GM21529 (cell line): ENCODE results near the gene KNDC1.
"Not testable (repeated sequence)": the region's sequence is repeated elsewhere in the genome, so short reads cannot be mapped to it uniquely, and the experiment has no call there.

Source experiments
- ATAC-seq: cut with Tn5 transposase; IDR thresholded peaks from one replicate; pipeline ENCODE4 v1.9.1; 2021; ENCODE audit not compliant: unreplicated experiment

KNDC1 gene

DNA sequence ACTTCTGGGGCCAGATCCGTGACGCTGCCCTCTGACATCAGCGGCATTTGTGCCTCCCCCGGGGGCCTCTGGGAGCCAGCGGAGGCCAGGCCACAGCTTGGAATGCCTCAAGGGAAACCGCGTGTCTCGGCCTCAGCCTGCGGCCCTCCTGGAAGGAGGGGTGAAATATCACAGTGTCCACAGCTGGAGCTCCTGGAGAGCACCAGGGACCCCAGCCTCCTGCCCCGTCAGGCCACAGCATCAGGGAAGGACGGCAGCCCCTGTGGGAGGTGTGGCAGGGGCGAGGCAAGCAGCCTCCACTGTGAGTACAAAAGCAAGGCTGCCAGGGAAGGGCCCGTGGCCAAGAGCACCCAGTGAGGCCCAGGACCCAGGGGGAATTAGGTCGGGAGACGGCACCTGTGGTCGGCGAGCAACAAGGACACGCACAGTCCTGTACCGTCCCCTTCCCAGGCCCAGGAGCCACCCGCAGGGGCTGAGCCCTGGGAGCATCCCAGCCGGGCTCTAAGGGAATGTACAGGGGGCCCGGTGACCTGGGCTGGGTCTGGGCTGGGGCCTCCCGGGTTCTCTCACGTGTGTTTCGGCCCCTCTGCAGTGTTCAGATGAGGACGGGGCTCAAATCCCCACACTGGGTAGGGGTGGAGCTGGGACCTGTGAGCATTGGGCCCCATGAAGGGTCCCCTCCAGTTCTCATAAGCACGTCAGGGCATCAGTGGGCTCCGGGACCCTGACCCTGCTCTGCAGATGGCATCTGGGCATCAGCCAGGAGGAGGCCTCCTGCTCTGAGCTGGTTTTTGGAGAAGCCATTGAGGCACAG, 18.7 kb upstream of the KNDC1 start:
- no peak for ATAC-seq

DNA sequence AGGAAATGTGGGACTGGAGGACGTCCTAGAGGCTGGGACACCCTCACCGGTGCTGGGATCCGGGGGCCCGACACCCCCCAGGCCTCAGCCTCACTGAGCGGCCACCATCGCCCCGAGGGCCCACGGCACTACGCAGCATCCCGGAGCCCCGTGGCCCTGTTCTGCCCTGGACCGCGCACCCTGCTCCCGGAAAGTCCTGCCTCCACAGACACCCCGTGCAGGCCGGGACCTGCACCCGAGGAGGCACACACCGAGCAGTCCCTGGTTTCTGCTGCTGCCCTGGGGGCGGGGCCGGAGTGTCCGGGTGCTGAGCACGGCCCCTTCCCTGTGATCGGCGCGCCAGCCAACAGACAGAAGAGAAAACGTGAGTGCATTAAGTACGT, 18.1 kb upstream of the KNDC1 start:
- ATAC-seq, result no peak

DNA sequence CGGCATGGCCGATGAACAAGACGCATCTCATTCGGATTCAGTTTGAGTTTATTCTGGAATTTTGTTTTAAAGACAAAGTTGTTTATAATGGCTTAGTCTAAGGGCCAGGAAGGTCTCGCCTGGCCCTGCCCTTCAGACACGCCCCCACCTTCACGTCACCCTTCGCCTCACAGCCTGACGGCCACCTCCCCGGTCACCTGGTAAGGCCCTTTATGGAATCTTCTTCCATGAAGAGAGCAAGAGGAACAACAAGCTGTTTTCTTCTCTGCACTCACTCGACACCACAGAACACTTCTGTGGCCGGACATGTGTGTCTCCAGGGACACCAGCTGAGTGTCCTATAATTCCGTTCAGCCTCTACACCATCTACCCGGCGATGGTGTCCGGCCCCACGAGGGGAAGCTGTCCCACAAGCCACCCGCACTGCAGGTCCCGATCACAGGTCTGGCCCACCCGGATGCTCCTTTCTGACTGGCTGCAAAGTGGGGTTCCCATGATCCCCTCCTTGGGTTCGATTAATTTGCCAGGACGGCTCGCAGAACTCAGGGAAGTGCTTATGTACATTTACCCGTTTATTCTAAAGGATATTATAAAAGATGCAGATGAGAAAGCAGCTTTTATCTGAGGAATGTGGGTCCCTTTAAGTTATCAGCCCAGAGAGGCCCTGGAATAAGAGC, 17.4 kb upstream of the KNDC1 start:
- no peak for ATAC-seq

DNA sequence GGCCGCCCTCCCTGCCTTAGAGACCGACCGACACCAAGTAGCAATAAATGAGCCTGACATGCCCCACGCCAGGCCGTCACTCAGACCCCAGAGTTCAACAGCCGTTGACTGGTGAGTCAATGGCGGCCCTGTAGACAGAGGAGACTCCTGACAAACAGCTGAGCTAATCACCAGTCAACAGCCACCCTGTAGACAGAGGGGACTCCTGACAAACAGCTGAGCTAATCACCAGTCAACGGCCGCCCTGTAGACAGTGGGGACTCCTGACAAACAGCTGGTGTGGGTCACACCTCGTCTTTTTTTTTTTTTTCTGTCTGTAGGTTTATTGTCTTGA, 16.9 kb upstream of the KNDC1 start:
- no peak for ATAC-seq

DNA sequence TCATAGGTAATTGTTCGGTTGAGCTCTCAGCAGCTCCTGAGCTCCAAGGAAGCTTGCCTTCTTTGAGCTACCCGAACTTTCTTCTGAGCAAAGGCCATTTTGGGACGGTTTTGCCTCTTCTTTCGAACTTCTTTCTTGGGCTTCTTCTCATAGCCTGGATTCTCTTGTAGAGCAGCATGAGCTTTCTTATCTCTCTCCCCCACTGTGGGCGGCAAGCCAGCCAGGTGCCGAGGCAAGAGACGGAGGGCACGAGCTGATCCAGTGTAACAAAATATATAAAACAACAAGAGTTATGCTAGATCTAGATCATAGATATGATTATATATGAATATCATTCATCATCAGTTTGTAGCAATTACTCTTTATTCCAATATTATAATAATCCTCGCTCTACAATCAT, 16.5 kb upstream of the KNDC1 start:
- no peak for ATAC-seq

DNA sequence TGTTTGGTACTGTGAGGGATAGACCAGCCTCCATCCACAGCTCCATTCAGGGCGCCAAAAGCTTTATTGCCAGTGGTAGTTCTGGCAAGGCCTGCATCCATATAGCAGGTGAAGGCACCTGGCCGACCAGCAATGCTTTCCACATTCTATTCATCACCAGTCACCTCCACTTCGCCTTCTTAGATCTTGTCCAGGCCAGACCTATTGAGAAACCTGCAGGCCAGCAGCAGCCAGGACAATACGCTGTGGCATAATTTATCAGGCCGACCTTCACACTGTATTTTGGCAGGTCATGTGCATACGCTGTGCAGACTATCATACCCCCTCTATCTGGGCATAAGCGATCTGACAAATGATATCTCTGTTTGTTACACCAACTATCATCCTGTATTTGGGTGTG, 15.2 kb upstream of the KNDC1 start:
- ATAC-seq, result no peak

DNA sequence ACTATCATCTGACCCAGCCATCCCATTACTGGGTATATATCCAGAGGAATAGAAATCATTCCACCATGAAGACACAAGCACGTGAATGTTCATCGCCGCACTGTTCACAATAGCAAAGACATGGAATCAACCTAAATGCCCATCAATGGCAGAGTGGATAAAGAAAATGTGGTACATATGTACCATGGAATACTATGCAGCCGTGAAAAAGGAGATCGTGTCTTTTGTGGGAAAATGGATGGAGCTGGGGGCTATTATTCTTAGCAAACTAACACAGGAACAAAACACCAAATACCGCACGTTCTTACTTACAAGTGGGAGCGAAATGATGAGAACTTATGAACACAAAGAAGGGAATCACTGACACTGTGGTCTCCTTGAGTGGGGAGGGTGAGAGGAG, 9.8 kb upstream of the KNDC1 start:
- no peak for ATAC-seq

DNA sequence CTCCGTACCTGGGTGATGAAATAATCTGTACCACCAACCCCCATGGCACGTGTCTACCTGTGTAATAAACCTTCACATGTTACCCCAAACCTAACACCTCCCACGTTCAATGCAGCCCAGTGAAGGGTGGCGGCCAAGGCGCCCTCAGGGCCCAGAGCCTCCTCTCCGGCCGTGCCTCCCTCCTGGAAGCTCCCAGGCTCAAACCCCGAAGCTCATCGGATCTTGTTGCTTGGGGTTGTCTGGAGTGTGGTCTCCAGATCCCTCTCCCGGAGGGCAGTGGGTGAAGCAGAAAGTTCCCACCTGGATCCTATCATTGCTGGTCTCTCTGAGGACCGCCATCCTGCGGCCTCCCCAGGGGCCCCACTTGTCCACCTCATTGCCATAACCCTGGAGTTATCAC, 9.4 kb upstream of the KNDC1 start:
- no peak for ATAC-seq

DNA sequence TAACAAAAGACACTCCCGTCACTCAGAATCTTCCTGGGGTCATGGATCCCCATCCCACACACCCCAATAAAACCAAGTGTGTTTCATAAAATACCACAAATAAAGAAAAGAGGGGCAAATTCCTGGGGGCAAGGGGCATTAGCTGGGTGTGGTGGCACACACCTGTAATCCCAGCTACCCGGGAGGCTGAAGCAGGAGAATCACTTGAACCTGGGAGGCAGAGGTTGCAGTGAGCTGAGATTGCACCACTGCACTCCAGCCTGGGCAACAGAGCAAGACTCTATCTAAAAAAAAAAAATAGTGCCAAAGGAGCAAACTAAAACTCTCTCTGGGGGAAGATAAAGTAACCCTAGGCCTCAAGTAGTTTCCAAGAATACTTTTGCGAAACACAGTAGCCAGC, 8.9 kb upstream of the KNDC1 start:
- ATAC-seq, result not testable (repeated sequence)

DNA sequence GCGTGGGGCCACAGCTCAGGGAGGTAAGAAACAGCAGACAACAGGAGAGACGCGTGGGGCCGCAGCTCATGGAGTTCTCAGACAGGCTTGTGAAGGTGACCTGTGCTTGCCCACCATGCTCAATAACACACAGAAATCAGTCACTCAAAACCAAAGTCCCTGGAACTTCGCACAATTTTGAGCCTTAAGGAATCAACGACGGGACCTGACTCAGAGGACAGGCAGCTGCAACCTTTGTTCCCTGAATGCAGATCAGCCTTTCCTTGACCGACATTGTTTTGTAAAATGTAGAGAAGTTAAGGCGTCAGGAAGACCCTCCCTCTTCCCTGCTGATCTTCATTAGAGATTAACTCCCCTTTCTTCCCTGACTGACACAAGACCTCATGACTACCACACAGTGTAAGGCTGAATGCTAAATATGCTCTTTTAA, 8.5 kb upstream of the KNDC1 start:
- ATAC-seq, result no peak

DNA sequence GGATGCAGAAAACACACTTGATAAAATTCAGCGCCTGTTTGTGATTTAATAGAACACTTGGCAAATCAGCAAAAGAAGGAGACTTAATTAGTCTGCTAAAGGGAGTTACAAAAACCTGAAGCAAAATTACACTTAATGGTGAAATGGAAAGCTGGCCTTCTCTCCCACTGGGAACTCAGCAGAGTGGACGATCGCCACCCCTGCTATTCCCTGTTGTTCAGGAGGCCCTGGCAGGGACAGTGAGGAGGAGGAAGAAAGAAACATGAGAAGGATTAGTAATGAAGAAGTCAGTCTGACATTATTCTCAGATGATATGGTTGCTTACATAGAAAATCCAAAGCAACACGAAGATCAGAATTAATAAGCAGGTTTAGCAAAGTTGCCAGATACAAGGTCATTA, 5.6 kb upstream of the KNDC1 start:
- ATAC-seq, result no peak

DNA sequence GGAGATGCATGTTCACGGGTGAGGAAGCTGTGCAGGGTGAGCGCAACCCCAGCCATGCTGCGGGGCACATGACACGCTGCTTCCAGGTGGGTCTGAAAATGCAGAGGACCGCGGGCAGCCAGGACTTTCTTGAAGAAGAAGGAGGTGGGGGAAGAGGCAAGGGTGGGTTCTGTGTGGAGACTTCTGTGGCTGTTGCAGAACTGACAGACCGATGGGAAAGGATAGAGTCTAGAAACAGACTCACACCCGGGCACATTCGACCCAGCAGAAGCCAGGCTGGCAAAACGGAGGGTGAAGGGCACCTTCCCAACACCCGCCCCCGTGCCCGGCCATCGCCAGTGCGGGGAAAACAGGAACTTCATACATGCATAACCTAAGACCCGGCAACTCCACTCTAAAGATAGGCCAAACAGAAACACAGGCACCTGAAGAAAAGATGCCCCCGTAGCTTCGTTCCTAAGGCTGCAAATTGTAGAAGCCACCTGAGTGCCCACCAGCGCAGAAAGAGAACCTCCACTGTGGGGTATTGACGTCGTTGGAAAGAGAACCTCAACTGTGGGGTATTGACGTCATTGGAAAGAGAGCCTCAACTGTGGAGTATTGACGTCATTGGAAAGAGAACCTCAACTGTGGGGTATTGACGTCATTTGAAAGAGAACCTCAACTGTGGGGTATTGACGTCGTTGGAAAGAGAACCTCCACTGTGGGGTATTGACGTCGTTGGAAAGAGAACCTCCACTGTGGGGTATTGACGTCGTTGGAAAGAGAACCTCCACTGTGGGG, 4.8 kb upstream of the KNDC1 start:
- no peak for ATAC-seq

DNA sequence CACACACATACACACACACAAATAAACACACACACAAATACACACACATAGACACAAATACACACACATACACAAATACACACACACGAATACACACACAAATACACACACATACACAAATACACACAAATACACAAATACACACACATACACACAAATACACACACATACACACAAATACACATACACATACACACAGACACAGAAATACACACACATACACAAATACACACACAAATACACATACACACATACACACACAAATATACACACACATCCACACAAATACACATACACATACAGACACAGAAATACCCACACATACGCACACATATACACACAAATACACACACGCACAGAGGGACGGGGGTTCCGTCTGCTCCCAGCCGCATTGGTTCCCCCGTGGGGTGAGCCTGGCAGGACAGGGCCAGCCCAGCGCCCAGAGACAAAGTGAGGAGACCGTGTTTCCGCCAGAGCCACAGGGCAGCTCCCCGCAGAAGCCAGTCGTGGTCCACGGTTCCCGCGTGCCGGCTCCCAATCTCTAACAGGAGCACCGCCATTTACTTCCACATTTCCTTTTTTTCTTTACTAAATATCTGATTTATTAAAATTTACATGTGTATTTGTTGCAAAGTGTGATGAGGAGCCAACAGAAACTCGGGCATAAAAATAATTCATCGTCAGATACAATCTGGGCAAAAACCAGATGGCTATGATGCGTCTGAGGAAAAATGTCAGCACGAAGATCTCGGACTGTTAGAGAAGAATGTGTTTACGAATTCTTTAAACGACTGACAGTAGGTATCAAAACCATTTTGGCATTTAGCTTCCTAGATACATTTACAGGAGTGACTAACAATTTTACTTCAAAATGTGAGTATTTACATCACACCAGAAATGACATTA, 3.1 kb upstream of the KNDC1 start:
- no peak for ATAC-seq

DNA sequence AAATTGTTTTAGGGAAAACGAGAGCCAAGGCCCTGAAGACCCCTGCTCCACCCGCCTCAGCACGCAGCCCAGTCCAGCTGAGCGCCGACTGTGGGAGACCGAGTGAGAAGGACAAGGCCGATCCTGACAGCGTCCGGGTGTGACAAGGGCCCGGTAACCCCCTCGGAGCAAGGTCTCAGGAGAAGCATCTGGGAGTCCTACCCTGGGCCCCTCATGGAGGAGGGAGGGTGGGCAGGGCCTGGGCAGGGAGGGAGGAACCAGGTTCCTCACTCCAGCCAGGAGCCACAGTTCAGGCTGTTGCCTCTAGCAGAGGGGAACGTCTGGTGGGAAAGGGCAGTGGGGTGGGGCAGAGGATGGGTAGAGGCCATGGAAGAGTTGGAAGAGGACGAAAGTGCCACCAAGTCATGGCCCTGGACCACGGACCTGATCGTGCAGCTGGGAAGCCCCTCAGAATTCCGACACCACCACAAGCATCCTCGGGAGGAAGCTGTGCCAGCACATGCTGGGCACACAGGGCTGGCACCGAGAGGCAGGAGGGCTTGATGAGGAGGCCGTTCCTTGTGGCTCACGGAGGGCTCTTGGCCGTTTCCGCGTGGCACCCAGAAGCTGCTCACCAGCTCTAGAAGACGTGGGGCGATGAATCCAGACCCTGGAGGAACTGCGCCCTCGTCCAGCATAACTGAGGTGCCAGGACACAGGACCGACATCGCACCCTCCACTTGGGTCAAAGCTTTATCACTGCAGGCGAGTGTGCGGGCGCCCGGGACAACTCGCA, 2.2 kb upstream of the KNDC1 start:
- ATAC-seq, result no peak

DNA sequence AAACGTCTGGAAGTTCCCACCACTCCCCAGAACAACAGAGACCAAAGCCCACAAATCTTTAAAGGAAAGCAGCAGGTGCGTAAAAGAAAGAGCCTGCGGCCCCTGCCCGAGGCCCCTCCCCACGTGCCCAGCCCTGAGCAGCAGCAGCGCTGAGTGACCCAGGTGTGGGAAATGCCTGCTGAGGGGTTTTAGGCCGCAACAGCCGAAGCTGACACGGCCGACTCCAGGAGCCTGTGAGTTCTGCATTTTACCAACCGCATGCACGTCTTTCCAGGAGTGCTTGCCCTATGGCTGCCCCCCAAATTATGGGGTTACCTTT, 1.6 kb upstream of the KNDC1 start:
- ATAC-seq, result no peak

DNA sequence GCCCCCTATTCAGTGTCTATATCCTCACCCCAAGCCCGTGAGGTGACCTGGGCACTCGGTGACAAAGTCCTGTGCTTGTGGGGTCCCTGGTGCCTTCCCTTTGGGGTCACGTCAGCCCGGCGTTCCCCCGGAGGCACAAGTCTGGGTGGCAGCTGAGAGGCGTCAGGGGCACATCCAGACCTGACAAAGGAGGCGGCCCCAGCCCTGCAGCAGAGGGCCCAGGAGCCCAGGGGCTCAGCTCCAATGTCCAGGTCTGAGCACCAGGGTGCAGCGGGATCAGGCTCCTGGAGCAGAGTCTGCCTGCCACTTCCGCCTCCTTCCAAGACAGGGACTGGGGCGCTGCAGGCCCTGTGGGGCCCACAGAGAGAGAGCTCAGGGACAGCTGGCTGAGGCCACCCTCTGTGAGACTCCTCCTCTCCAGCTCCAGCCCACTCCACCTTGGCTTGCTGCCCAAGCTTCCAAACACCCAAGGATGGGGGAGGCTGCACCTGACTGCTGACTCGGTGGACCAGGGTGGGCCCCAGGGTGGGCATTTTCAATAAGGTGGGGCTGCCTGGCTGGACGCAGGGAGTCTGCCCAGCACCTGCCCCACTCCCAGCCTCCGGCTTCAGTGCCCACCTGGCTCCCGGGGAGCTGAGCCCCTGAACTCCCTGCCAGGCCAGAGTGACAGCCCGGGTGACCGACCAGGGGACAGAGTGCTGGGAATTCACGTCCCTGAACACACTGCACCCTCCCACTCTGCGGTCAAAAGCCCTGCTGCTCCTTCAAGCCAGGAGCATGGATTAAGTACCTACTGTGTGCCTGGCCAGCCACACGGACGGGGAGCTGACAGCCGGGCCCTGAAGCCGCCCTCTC, 1.0 kb upstream of the KNDC1 start:
- ATAC-seq, result no peak

DNA sequence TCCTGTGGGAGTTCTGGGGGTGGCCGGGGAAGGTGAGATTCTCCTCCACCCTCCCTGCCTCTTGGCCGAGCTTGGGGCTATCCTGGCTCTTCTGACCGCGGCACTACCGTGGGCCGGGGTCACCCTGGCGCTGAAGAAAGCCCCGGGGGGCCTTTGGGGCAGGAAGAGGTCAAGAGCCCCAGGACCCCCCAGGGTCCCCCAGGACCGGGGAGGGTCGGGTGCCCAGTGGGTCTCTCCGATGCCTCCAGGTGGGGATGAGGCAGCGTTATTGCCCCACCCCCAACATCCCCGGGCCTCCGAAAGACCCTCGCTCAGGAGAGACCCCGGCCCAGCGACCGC, 439 bp upstream of the KNDC1 start:
- no peak for ATAC-seq

DNA sequence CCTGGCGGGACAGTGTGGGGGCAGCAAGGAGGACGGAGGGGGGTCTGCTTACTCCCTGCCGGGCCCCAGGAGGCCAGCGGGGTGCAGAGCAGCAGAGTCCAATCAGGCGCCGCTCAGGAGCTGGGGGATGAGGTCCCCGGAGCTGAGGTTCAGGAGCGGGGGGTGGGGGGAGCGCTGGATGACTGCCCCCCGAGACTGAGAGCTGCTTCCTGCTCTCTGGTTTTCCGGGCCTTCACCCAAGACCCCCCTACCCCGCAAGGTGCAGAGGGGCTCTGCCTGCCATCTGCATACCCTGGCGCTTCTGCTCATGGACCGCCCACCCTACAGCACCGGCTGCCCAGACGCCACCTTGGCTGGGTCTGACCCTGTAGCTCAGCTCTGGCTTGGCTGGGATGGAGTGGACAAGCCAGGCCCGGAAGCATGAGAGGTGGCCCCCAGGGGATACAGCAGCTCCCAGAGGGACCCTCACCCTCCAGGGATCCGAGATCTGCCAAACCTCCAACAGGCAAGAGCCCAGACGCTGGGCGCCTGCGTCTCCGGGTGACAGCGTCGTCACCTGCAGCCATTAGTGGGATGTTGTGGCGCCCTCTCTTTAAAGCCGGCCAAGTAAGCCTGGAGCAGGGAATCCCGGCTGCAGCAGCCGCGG, 930 bp downstream of the KNDC1 start:
- ATAC-seq, result no peak

DNA sequence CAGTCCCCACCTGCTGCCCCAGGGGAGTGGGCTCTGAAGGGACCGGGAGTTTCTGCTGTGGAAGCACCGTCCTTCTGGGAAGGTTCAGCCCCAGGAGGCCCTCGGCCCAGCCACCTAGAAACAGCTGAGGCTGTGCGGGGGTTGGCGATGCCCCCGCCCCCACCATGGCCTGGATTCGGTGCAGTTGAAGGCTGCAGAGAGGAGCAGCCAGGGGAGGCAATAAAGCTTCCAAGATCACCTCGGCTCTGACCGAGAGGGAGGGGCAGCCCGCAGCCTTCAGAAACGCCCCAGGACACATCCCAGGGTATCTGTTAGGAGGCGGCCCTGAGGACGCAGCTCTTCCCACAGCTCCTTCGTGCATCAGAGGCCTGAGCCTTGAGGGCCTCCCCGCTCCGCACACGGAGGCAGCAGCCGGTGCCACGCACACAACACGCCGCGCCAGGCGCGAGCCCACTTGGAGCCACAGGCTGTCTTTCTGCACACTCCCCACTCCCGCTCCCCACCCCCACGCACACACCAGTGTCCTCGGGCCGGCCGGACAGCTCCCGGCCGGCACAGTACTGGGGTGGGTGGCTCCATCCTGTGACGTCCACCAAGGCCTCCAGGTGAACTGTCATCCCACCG, 1.6 kb downstream of the KNDC1 start:
- no peak for ATAC-seq
